Central memory CD8-positive, alpha-beta T cell (primary cell): Measurements from ENCODE around the gene ERP27.

ENCODE experiments used
- ATAC-seq: fragments of 150-1000 bp; cut with Tn5 transposase; replicated peaks from 2 replicates; pipeline ENCODE4 v1.10.0; 2022; ENCODE audit warnings: mild to moderate bottlenecking, moderate FRiP score, moderate number of reproducible peaks; ENCODE audit not compliant: poor library complexity, severe bottlenecking; ENCODE audit errors: extremely low read depth
- DNase-seq, 2 donors: peaks; one replicate each; pipeline ENCODE4 v3.0.0; 2021; ENCODE audit warnings: low spot score in 2 of 2
- H3K27ac Mint-ChIP-seq: one replicate; pipeline ENCODE4 v1.8.0; 2022; ENCODE audit warnings: low read depth, mild to moderate bottlenecking, moderate library complexity, mixed read lengths
- H3K27me3 Mint-ChIP-seq: one replicate; pipeline ENCODE4 v1.8.0; 2022; ENCODE audit warnings: mixed read lengths
- H3K36me3 Mint-ChIP-seq: one replicate; pipeline ENCODE4 v1.8.0; 2022; ENCODE audit warnings: mild to moderate bottlenecking, moderate library complexity, mixed read lengths; ENCODE audit not compliant: insufficient read depth
- H3K4me1 Mint-ChIP-seq: one replicate; pipeline ENCODE4 v1.8.0; 2022; ENCODE audit warnings: mixed read lengths
- H3K4me3 Mint-ChIP-seq: one replicate; pipeline ENCODE4 v1.8.0; 2022; ENCODE audit warnings: mild to moderate bottlenecking, moderate library complexity, mixed read lengths
- H3K9me3 Mint-ChIP-seq: one replicate; pipeline ENCODE4 v1.8.0; 2022; ENCODE audit warnings: mixed read lengths

Gene ERP27

DNA sequence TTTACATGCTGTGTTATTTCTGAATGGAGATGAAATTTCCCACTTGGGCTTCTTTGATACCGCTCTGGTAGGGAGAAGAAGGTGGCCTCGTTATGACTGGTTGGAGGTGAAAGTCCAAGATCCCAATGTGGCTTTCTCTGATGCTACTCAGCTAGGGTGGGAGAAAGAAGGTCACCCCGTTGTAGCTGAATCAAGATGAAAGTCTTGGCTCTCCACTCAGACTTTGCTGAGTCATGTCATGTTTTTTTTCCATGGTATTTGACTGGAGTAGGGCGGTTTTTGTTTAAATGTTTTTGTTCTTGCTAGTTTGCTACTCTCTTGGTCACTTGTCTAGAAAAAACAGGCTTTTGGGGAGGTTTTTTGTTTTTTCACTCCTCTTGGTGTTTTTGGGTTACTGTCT lies 32.1 kb upstream of the ERP27 start:
- H3K4me3 Mint-ChIP-seq: no peak overlapping the region
- peaks cover 9% of the 10 kb centered on the region for H3K4me1 Mint-ChIP-seq
- no peak for ATAC-seq
- H3K36me3 Mint-ChIP-seq: no peaks in the 10 kb centered on the region
- H3K27me3 Mint-ChIP-seq: no peaks in the 10 kb centered on the region
- H3K9me3 Mint-ChIP-seq: no peaks in the 10 kb centered on the region
- H3K27ac Mint-ChIP-seq: no peak overlapping the region
- no peak for DNase-seq

DNA sequence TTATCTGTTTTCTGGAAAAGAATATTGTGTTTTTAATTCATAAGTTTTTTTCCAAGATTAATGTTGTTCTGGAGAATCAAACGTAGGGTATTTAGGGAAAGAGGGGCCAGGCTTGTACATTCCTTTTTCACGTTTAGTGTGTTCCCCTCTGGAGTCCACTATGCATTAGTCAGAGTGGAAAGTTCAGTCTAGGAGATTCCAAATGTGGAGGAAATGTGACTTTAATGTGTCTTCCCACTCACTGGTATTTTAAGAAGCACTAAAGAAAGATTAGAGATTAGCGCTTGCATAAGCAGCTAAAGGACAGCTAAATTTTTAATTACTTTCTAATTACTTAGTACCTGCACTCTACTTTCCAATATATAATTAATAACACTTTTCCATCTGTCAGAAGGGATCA lies 30.1 kb upstream of the ERP27 start:
- Mint-ChIP-seq H3K36me3 (no peaks in the 10 kb centered on the region), H3K27ac (no peak overlapping the region), H3K4me1 (peaks cover 27% of the 10 kb centered on the region), H3K27me3 (no peaks in the 10 kb centered on the region), H3K9me3 (no peaks in the 10 kb centered on the region), H3K4me3 (no peak overlapping the region)
- ATAC-seq (no peak), DNase-seq (no peak)

DNA sequence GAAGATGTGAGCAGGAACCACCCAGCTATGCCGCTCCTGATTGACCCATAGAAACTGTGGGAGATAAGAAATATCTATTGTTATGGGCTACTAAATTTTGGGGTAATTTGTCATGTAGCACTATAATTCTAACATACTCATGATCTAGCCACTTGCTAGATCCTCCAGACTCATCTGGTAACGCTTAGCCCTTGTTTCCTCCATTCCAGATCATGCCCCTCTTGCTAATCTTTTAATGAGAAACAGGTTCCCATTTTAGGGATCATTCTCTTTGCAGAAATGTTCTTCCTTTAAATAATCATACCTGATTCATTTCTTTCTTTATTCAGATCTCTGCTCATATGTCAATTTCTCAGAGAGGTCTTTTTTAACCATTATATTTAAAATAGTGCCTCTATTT lies 26.9 kb upstream of the ERP27 start:
- ATAC-seq (no peak), DNase-seq (no peak)
- Mint-ChIP-seq H3K27me3 (no peaks in the 10 kb centered on the region), H3K4me3 (no peak overlapping the region), H3K4me1 (peaks cover 46% of the 10 kb centered on the region), H3K27ac (peak overlapping the region; percentile 100), H3K9me3 (no peaks in the 10 kb centered on the region), H3K36me3 (peaks cover 12% of the 10 kb centered on the region)

DNA sequence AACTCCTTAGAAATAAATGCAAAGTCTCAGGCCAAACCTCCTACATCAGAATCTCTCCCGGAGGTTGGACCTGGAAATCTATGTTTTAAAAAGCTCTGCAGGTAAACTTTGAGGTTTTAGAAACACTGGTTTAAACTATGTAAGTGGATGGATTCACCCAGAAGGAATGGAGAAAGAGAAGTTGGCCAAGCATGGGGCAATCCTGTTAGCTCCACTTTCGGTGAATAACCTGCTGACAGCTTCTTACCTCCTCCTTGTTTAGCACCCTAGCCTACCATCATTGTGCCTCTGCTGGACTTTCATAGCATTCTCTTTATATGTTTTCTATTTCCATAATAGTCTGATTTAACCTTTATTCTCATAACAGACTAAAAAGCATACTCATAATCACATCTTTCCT lies 26.1 kb upstream of the ERP27 start:
- no peak for ATAC-seq
- no peak overlapping the region for H3K4me3 Mint-ChIP-seq
- H3K27me3 Mint-ChIP-seq: no peaks in the 10 kb centered on the region
- H3K4me1 Mint-ChIP-seq: peaks cover 50% of the 10 kb centered on the region
- no peaks in the 10 kb centered on the region for H3K9me3 Mint-ChIP-seq
- H3K36me3 Mint-ChIP-seq: peaks cover 18% of the 10 kb centered on the region
- DNase-seq: no peak
- peak overlapping the region; percentile 100 for H3K27ac Mint-ChIP-seq

DNA sequence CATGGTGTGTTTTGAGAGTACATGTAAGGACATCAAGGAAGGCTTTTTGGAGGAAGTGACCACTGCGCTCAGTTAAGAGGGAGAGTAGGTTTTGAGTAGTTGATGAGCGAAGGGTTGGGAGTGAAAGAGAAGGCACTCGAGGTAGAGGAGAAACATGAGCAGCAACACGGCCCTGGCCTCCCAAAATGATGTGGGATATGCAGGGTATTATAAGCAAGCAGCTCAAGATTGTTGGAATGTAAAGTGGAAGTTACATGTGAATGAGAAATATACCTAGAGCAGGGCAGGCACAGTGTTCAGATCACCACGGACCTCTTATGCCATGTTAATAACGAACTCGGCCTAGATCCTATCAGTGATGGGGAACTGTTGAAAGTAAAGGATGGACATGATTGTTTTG lies 25.2 kb upstream of the ERP27 start:
- peak overlapping the region; percentile 100 for H3K27ac Mint-ChIP-seq
- peaks cover 27% of the 10 kb centered on the region for H3K36me3 Mint-ChIP-seq
- no peaks in the 10 kb centered on the region for H3K27me3 Mint-ChIP-seq
- ATAC-seq (no peak), DNase-seq (no peak)
- no peaks in the 10 kb centered on the region for H3K9me3 Mint-ChIP-seq
- no peak overlapping the region for H3K4me3 Mint-ChIP-seq
- H3K4me1 Mint-ChIP-seq: peaks cover 59% of the 10 kb centered on the region

DNA sequence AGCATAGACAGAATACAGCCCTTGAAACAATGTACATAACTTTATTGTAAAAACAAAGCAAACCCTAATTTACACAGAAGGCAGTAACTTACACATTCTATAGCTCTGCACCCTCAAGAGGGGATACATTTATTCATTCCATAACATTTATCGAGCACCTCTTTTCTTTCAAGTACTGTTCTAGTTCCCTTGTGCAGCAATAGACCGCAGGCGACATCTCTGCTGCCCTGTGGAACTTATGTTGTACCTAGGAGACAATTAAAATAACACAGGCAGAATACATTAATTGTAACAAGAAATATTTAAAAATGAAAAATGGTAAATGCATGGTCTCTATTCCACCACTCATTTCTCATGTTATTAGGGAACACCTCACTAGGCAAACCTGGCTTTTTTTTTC lies 24.5 kb upstream of the ERP27 start:
- Mint-ChIP-seq H3K27ac (peak overlapping the region; percentile 100), H3K36me3 (peaks cover 34% of the 10 kb centered on the region), H3K4me1 (peaks cover 63% of the 10 kb centered on the region), H3K27me3 (no peaks in the 10 kb centered on the region), H3K9me3 (no peaks in the 10 kb centered on the region), H3K4me3 (peak overlapping the region; percentile 99)
- no peak for ATAC-seq
- no peak for DNase-seq

DNA sequence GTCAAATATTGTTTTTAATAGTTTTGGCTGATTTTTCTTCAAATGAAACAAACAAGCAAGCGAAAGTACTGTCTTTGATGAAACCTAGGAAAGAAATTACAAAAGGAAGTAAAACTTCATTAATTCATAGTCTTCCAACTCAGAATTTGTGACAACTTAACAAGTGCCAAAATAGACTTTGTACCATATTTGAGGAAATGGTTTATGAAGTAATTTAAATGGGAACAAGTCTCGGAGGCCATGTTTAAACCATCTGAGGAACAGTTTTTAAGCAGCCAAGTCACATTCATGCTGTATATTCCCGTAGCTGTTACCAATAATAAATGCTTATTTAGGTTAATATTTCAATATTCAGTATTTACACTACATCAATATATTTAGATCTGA lies 23.8 kb upstream of the ERP27 start:
- H3K4me3 Mint-ChIP-seq: peak overlapping the region; percentile 99
- H3K36me3 Mint-ChIP-seq: peaks cover 39% of the 10 kb centered on the region
- peak overlapping the region; percentile 100 for H3K27ac Mint-ChIP-seq
- no peaks in the 10 kb centered on the region for H3K27me3 Mint-ChIP-seq
- DNase-seq: no peak
- ATAC-seq: no peak
- no peaks in the 10 kb centered on the region for H3K9me3 Mint-ChIP-seq
- H3K4me1 Mint-ChIP-seq: peaks cover 68% of the 10 kb centered on the region

DNA sequence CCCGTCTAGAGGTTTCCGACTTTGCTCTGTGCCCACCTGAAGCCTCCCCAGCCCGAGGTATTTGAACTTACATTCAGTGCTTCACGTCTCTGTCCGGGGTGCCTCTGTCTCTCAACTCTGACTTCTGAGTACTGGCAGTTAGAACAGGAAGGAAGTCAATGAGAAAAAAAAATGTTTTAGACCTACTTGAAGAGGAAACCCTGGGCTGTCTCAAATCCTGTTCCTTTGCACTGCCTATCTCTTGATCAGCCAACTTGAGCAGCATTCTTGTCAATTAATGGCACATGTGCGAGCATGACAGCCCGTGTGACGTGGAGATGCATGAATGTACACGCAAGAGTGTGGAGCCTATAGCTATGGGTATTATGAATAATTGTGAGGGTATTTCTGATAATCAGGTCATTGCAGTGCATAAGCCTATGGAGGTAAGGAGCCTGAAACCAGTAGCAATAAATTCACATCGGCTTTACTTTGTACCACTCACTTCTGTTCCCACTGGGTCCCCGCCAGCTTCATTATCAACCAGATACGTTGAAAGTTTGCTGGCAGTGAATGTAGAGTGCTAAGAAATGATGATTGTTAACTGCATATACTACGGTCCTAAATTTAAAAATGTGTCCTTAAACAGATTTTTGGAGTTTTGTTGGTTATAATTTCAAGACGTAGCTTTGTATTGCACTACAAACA lies 23.3 kb upstream of the ERP27 start, which contains the start of gene ARHGDIB:
TSS of gene ARHGDIB (minus strand) at position 136 of the 687 bp plus-strand sequence. CDS start 10,889 bp downstream, outside the sequence.
- H3K27me3 Mint-ChIP-seq: no peaks in the 10 kb centered on the region
- peak within 1 kb of the TSS; percentile 99 for H3K4me3 Mint-ChIP-seq
- no peaks in the 10 kb centered on the region for H3K9me3 Mint-ChIP-seq
- peaks cover 44% of the 10 kb centered on the region for H3K36me3 Mint-ChIP-seq
- H3K27ac Mint-ChIP-seq: peak within 1 kb of the TSS; percentile 100
- peaks cover 73% of the 10 kb centered on the region for H3K4me1 Mint-ChIP-seq
- DNase-seq: peak; percentile 53 to 86
- peak; percentile 83 for ATAC-seq

DNA sequence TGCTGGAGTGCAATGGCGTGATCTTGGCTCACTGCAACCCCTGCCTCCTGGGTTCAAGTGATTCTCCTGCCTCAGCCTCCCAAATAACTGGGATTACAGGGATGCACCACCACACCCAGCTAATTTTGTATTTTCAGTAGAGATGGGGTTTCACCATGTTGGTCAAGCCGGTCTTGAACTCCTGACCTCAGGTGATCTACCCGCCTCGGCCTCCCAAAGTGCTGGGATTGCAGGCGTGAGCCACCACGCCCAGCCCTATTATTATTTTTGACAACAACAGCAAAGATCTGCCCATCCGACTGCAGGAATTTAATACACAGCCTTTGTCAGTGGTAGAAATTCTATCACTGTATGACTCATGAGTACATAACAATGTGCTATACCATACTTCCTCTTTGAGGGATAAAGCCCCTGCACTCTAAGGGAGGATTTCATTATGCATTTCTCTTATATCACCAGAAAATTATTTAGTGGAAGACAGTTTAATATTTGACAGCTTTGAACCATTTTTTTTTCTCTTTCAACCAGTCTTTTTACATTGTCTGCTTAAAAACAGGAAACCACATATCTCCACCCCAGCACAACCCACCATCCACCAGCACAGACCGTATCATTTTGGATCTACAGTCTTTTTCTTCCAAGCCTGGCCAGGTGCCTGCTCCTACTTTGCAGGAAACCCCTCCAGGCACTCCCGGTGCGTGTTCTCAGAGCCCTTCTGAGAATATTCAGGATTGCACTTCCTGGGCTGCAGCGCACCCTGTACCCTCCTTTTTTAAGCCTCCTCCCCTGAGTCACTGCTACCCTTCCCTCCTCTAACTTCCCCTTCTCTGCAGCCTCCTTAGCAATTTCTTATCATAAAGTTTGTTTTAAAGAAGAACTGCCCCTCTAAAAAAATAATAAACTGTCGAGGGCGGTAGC lies 22.5 kb upstream of the ERP27 start:
- Mint-ChIP-seq H3K36me3 (peaks cover 46% of the 10 kb centered on the region), H3K27ac (peak overlapping the region; percentile 100), H3K4me1 (peaks cover 80% of the 10 kb centered on the region), H3K27me3 (no peaks in the 10 kb centered on the region), H3K4me3 (peak overlapping the region; percentile 99), H3K9me3 (no peaks in the 10 kb centered on the region)
- peak; percentile 50 for ATAC-seq
- DNase-seq: peak in 1 of 2 donors; percentile 56

DNA sequence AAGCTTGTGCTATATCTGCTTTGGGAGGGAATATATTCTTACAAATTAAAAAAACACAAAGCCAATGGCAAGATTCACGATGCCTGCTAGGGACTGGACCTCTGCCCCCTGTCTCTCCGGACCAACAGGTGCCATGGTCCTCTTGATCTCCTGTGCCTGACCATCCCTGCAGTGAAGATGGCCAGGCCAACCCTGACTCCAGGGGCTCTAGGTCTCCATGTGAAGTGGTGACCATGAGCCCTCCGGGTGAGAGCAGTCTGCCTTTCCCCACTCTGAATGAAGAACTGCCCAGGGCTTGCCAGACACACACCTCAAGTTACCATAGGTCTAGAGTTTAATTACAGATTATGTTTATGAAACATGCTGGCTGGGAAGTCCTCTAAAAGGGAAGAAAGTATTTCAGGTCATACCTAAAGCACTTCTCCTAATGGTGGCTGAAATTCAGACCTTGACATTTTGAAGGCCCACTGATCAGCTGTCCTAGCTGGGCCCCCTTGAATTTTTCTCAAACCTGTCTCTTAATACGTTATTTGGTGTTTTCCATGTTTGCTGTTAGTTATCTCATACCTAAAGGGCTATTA lies 21.7 kb upstream of the ERP27 start:
- Mint-ChIP-seq H3K4me1 (peaks cover 72% of the 10 kb centered on the region), H3K4me3 (peak overlapping the region; percentile 99), H3K27me3 (no peaks in the 10 kb centered on the region), H3K36me3 (peaks cover 49% of the 10 kb centered on the region), H3K27ac (peak overlapping the region; percentile 100), H3K9me3 (no peaks in the 10 kb centered on the region)
- DNase-seq (no peak), ATAC-seq (no peak)

DNA sequence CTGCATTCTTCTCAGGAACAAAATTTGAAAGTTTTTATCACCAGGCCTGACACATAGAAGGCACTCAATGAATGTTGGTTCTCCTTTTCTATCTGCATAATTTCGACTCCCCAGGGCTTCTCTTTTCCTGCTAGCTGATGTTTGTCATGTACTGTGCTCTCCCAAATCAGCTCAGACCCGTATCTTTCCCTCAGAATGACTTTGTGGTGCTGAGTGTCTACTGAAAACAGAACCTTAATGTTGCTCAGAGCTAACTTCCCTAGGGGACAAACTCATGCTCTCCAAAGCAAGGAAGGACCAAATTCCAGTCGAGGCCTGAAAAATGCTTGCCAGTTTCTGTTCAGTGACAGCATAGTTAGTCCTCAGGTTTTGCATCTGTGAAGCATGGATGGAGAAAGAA lies 21.1 kb upstream of the ERP27 start:
- peak overlapping the region; percentile 100 for H3K27ac Mint-ChIP-seq
- peaks cover 52% of the 10 kb centered on the region for H3K36me3 Mint-ChIP-seq
- H3K9me3 Mint-ChIP-seq: no peaks in the 10 kb centered on the region
- DNase-seq: no peak
- ATAC-seq: no peak
- peak overlapping the region; percentile 99 for H3K4me3 Mint-ChIP-seq
- peaks cover 70% of the 10 kb centered on the region for H3K4me1 Mint-ChIP-seq
- no peaks in the 10 kb centered on the region for H3K27me3 Mint-ChIP-seq

DNA sequence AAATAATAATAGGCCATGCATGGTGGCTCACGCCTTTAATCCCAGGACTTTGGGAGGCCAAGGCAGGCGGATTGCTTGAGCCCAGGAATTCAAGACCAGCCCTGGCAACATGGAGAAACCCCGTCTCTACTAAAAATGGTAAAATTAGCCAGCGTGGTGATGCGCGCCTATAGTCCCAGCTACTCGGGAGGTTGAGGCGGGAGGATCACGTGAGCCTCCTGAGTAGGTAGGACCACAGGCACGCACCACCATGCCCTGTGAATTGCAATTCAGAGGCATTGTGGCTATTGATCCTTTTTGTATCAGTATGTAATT lies 20.7 kb upstream of the ERP27 start:
- Mint-ChIP-seq H3K36me3 (peaks cover 56% of the 10 kb centered on the region), H3K27me3 (no peaks in the 10 kb centered on the region), H3K4me3 (peak overlapping the region; percentile 99), H3K9me3 (no peaks in the 10 kb centered on the region), H3K4me1 (peaks cover 71% of the 10 kb centered on the region), H3K27ac (peak overlapping the region; percentile 100)
- no peak for DNase-seq
- no peak for ATAC-seq
